Mammary epithelial cell (primary cell): Measurements from ENCODE around the gene VWCE.
"Not testable (repeated sequence)": the region's sequence is repeated elsewhere in the genome, so short reads cannot be mapped to it uniquely, and the experiment has no call there.

Source experiments
- CTCF ChIP-seq, 2 donors: IDR thresholded peaks in 1 of 2; conservative IDR thresholded peaks in 1 of 2; 2 replicates each; pipeline ENCODE4 v1.5.1; 2011 to 2012; ENCODE audit warnings: inconsistent platforms in 2 of 2, low read length in 2 of 2, mild to moderate bottlenecking in 2 of 2, control low read depth in 1 of 2, low read depth in 1 of 2; ENCODE audit not compliant: insufficient read depth in 1 of 2; ENCODE audit errors: extremely low read depth in 1 of 2
- EZH2 ChIP-seq: IDR thresholded peaks from 2 replicates; pipeline ENCODE4 v1.6.1; 2012; ENCODE audit warnings: low read length, inconsistent platforms, borderline replicate concordance

- TF ChIP-seq CTCF (conservative IDR thresholded peaks at IDR 0.05 in 1 of 2, IDR thresholded peaks at IDR 0.05 in 1 of 2; ENCODE audit: extremely low read depth in 1 of 2, insufficient read depth in 1 of 2, low read depth in 1 of 2, low read length in 2 of 2); EZH2: not testable (repeated sequence)
These were observed 53.6 kb downstream of the VWCE start for GRCh38 chr11:61241526-61241925.
